HL-60 (cell line): ENCODE results near the gene THAP7.

ENCODE experiments used
- CTCF ChIP-seq: IDR thresholded peaks from one replicate; pipeline ENCODE4 v1.5.1; 2011; ENCODE audit warnings: low read length, control low read depth, inconsistent platforms; ENCODE audit not compliant: insufficient read depth
- POLR2AphosphoS5 ChIP-seq: IDR thresholded peaks from 2 replicates; pipeline ENCODE4 v1.6.1; 2012; ENCODE audit warnings: low read depth

GRCh38 chr22:20973634-20974286 is 28.2 kb downstream of the THAP7 start:
- TF ChIP-seq CTCF (no peak), POLR2AphosphoS5 (no peak)
